ENCODE results near the gene TSLP. TPM values are rescaled to one million over a fixed set of nuclear protein-coding genes. Genes with fewer than 3 reads are reported as not detected.

The TSLP gene
- total and polyA plus RNA-seq, 2 of the 8 experiments (the other 6 are each of a cell fraction or from before 2014, with no cell fraction given): 0.39 to 1.9 TPM

DNA sequence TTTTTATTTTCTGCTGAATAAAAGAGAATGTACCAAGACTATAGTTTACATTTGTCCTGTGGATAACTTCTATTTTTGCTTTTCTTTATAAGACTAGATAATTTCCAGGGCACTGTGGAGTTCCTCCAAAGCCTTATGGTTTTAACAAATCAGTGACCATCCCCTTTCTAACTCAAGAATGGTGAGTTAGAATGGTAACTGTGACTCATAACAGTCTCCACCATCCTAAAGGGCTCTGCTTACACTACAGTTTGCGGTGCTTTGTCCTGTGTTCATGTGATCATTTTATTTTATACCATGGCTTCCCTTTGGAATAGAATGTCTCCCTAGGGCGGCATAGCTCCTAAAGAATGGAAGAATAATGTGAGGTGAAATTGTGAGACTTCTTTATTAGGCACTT is 50.9 kb downstream of the TSLP start (continued):
- TF ChIP-seq USF2 (IDR thresholded peaks at IDR 0.05; ENCODE audit: low read length): no peak
- TF ChIP-seq RXRA (IDR thresholded peaks at IDR 0.05; ENCODE audit: insufficient read depth, low read depth, low read length): no peak
- TF ChIP-seq CBX8 (IDR thresholded peaks at IDR 0.05; ENCODE audit: borderline replicate concordance, low read depth, low read length): no peak
- TF ChIP-seq NRF1 (IDR thresholded peaks at IDR 0.05; ENCODE audit: low read depth, low read length): no peak
- no peak for TF ChIP-seq CEBPB (IDR thresholded peaks at IDR 0.05; ENCODE audit: low read depth, low read length)
- no peak for TF ChIP-seq SUZ12 (IDR thresholded peaks at IDR 0.05; ENCODE audit: low read length)
